H1 (cell line): ENCODE measurements around the gene FAIM2. TPM values are rescaled to one million over a fixed set of nuclear protein-coding genes. Genes with fewer than 3 reads are reported as not detected.

ENCODE experiments used
- CHD2 ChIP-seq: IDR thresholded peaks from 2 replicates; pipeline ENCODE4 v1.6.1; 2012; ENCODE audit warnings: low read length, improper control_type of control experiment
- CHD7 ChIP-seq: fragments of 300-600 bp; sonication (generic); IDR thresholded peaks from 2 replicates; pipeline ENCODE4 v1.7.1; 2012; ENCODE audit warnings: low read length, moderate library complexity, mild to moderate bottlenecking, inconsistent platforms; ENCODE audit not compliant: insufficient replicate concordance
- CTBP2 ChIP-seq: IDR thresholded peaks from 2 replicates; pipeline ENCODE4 v1.7.0; 2011; ENCODE audit warnings: borderline replicate concordance, mild to moderate bottlenecking, moderate library complexity, mixed read lengths, low read length; ENCODE audit not compliant: insufficient read depth, insufficient read length
- GABPA ChIP-seq: IDR thresholded peaks from 2 replicates; pipeline ENCODE4 v1.6.1; 2011; ENCODE audit warnings: mild to moderate bottlenecking, low read length, moderate library complexity, borderline replicate concordance; ENCODE audit not compliant: insufficient read depth
- GTF2F1 ChIP-seq: IDR thresholded peaks from 2 replicates; pipeline ENCODE4 v1.6.1; 2012; ENCODE audit warnings: low read depth, low read length, improper control_type of control experiment, borderline replicate concordance
- HDAC6 ChIP-seq: IDR thresholded peaks from one replicate; pipeline ENCODE4 v1.7.1; 2012; ENCODE audit warnings: low read depth, mild to moderate bottlenecking, inconsistent platforms, low read length, moderate library complexity
- MAFK ChIP-seq: IDR thresholded peaks from 2 replicates; pipeline ENCODE4 v1.6.1; 2012; ENCODE audit warnings: low read depth, mild to moderate bottlenecking, improper control_type of control experiment, low read length
- POLR2AphosphoS5 ChIP-seq: IDR thresholded peaks from 2 replicates; pipeline ENCODE4 v1.6.1; 2011; ENCODE audit warnings: low read depth, low read length
- SIN3A ChIP-seq, 2 experiments: IDR thresholded peaks in 1 of 2; conservative IDR thresholded peaks in 1 of 2; 2 replicates each; pipeline ENCODE4 v1.6.1; 2011 to 2012; ENCODE audit warnings: low read length in 2 of 2, improper control_type of control experiment in 1 of 2, low read depth in 1 of 2, mild to moderate bottlenecking in 1 of 2
- SP1 ChIP-seq: IDR thresholded peaks from 2 replicates; pipeline ENCODE4 v1.6.1; 2011; ENCODE audit warnings: low read depth, low read length
- YY1 ChIP-seq: IDR thresholded peaks from 2 replicates; pipeline ENCODE4 v1.6.1; 2011; ENCODE audit warnings: low read depth, mild to moderate bottlenecking, low read length
- polyA plus RNA-seq, 7 experiments: library from polyadenylated mRNA; depleted of rRNA in 3 of 7; stranded (reverse) in 5 of 7; unstranded in 2 of 7; fragments of >200 nt in 5 of 7; fragments of 200-250 nt in 2 of 7; gene quantifications; 1 replicate in 5 of 7; 2 replicates in 1 of 7; 4 replicates in 1 of 7; pipeline versions ENCODE4 v1.2.1 to v1.2.3, GENCODE V29; 2011 to 2013; ENCODE audit warnings: missing spikeins in 2 of 7, mixed read lengths in 2 of 7
- total RNA-seq: library from RNA; stranded (reverse); fragmentation: NEBNext Ultra II Directional; extraction: Animal tissue kit (Norgen Biotek cat#: 25700); gene quantifications from 2 replicates; pipeline ENCODE4 v1.2.1, GENCODE V29; 2021

FAIM2 gene
- total and polyA plus RNA-seq, 2 of the 8 experiments (the other 6 are each of a cell fraction or from before 2014, with no cell fraction given), result 0.89 to 1.3 TPM

- TF ChIP-seq CHD7, result no peak
- no peak for TF ChIP-seq CHD2
- TF ChIP-seq GABPA, result no peak
- no peak for TF ChIP-seq CTBP2
- no peak for TF ChIP-seq MAFK
- TF ChIP-seq GTF2F1, result no peak
- TF ChIP-seq YY1, result no peak
- no peak for TF ChIP-seq HDAC6
- no peak for TF ChIP-seq SP1
- TF ChIP-seq POLR2AphosphoS5, result no peak
- TF ChIP-seq SIN3A (conservative IDR thresholded peaks at IDR 0.05 in 1 of 2, IDR thresholded peaks at IDR 0.05 in 1 of 2; ENCODE audit: low read depth in 1 of 2, low read length in 2 of 2), result no peak
These were observed 38.5 kb downstream of the FAIM2 start (continued) for GRCh38 chr12:49865109-49865781.
